Activated T-cell treated with anti-CD3 and anti-CD28 coated beads, Interleukin-2, amount 50 U/mL, for 1 hour (primary cell): ENCODE measurements around the gene UHRF2.
"Not testable (repeated sequence)": the region's sequence is repeated elsewhere in the genome, so short reads cannot be mapped to it uniquely, and the experiment has no call there.

Experiments used
- DNase-seq: peaks from one replicate; pipeline ENCODE4 v3.0.0-alpha.2; 2020

Gene UHRF2

DNA sequence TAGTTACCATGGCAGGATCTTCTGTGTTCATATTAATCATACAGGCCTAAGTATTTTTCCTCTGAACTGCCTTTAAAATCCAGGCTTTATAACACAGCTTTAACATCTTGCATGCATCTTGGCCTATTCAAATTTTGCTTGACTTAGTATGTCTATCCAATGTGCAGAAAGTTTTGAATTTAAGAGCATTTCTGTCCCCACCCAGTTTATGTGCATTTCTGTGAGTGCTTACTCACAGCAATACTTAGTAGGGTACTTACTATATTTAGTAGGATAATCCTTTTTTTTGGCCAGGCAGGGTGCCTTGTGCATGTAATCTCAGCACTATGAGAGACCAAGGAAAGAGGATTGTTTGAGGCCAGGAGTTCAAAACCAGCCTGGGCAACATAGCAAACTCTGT lies 18.0 kb downstream of the UHRF2 start:
- no peak for DNase-seq

DNA sequence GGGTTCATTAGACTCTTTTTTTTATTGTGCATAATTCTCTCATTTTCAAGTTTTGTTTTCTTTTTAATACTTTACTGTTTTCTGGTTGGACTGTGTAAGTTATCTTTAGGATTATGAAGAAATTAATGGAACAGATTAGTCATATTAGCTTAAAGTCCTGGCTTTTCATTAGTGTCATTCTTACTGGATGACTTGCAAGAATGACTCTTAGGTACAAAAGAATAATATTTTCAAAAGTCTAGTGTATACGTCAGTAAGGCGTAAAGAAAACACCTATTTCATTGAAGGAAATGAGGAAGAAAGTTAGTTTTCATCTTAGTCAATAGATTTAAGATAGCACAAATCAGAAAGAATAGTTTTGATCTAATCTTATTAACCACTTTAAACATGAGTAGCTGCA lies 20.4 kb downstream of the UHRF2 start:
- no peak for DNase-seq

DNA sequence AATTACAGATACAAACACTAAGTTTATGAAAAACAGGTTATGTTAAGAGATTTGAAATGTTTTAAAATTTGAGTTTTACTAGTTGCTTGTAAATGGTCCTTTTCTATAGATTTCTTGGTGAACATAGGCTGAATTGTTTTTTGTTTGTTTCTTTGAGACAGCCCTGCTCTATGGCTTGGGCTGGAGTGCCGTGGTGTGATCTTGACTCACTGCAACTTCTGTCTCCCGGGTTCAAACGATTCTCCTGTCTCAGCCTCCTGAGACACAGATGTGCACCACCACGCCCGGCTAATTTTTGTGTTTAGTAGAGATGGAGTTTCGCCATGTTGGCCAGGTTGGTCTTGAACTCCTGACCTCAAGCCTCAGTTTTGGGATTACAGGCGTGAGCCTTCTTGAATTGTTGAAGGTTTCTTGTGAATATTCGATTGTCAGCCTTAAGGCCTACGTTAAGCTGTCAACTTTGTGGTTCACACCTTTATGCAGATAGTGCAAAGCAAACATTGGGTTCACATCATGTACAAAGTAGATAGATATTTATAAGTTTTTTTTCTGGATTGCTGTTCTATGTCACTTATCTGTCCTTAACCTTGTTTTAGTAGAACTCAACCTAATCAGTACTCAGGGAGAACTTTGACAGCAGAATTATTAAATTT lies 26.2 kb downstream of the UHRF2 start:
- no peak for DNase-seq

DNA sequence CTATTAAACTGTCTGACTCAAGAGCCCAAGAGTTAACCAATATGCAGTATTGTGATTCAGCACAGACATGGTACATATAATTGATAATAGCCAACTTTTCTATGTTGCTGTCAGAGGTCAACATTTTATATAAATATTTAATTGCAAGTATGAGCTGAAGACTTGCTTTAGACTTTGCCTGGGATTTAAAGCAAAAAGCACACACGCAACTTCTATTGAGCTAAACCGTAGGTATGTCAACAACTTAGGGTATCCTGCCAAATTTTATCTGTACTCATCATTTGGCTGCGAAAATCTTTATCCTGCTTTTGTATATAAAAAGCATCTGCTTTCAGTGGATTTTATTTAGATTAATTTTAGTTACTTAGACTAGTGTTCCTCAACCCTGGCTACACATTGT lies 27.4 kb downstream of the UHRF2 start:
- no peak for DNase-seq

DNA sequence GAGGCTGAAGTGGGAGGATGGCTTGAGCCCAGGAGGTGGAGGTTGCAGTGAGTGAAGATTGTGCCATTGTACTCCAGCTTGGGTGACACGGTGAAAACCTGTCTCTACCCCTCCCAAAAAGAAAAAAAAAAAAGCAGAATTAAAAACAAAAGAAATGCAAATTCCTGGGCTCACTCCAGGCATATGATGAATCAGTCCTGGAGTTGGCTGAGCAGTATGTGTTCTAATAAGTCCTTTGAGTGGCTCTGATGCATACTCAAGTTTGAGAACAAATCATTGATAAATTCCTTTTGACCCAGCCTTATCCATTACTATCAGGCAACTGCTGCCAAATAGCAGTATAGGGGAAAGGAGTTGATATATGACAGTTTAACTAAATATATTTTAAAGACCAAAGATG lies 28.3 kb downstream of the UHRF2 start:
- DNase-seq = no peak

DNA sequence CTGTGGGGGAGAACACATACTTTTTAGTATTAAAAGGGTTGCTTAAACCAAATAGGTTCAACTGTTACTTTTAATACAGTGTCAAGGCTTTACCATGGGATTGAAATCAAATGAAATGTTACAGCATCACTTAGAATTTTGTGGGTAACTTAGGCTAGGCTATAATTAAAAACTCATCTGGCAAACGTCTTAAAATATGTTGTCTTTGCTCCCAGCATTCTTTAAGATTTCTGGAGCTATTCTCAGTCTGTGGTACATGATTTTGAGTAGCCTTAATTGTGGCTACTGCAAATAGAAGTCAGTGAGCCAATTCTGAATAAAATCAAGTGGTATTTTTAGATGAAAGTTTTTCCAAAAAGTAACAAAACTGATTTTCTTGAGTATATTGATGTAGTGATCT lies 30.7 kb downstream of the UHRF2 start:
- DNase-seq = no peak

DNA sequence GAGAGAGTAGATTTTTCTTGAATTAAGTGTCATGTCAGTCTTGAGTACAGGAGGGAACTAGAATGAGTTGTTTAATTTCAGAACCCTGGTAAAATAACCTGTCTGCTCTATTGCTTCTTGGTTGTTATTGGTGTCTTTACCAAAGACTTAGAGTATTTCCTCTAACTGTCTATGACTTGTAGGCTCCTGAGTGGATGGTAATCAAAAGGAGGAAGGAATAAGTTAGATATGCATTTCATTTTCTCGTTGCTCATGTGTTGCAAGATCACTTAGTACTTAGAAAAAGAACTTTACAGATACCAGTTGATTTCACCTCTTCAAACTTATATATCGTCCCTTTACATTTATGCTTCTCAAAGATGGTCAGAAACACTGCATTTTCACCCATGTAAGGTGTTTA lies 31.1 kb downstream of the UHRF2 start:
- no peak for DNase-seq

DNA sequence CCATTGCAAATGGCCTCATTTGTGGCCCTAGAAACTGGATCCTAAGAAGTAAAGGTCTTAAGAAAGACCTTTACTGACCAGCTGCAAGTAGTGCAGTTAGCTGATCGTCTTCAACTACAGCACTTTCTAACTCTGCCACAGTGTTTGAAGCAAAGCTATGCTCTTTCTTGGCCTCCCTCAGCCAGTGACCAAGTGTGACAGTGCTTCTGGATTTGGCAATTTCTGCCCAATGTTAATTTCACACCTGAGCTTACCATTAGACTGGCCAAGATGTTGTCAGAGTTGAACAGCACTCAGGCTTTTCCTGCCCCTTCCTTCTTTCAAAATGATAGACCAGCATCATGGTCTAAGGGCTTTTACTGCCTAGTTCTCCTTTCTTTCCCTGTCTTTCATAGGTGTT lies 36.1 kb downstream of the UHRF2 start:
- DNase-seq = no peak

DNA sequence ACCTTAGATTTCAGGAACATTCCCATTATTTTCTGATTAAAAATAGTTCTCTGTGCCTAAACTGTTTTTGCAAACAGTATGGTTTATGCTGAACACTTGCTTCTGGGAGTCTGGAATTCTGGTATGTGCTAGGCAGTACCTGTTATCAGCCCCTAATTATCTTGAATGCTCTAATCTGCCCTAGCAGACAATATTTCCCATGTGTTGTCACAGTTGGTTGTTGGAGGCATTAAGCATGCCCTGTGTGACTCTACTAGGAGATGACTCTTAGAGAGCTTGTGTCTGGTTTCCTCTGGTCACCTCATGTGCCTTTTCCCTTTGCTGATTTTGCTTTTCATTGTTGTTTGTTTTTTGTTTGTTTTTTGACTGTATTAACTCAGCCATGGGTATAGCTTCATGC lies 36.6 kb downstream of the UHRF2 start:
- no peak for DNase-seq

DNA sequence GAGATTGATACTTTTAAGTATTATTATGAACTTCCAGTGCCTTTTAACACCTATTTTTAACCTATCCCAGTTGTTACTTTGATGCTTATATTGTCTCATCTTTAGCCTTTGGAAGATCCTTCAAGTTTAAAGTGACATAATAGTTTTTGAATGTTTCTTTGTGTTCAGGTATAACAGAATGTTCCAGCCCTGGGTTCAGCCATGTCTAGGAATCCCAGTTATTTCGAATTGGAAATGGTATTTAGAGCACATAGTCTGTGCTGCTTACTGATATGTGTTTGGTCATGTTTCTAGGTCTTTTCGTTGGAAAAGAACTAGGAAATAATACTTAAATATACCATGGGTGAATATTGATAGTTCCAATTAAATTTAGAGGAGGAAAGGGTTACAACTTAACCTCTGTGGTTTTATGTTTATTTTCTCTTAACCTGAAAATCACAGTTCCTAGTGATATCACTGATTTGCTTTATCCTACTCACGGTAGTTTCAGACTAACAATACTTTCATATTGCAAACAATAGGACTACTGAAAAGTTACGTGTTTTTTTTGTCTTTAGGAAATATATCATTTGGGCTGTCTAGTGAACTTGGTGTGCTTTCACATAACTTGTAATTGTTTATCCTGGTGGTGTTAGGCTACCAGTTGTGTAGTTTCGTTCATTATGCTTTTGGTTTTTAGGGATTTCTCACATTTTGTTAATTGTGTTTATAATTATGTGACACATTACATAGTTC lies 37.8 kb downstream of the UHRF2 start:
- DNase-seq = no peak

DNA sequence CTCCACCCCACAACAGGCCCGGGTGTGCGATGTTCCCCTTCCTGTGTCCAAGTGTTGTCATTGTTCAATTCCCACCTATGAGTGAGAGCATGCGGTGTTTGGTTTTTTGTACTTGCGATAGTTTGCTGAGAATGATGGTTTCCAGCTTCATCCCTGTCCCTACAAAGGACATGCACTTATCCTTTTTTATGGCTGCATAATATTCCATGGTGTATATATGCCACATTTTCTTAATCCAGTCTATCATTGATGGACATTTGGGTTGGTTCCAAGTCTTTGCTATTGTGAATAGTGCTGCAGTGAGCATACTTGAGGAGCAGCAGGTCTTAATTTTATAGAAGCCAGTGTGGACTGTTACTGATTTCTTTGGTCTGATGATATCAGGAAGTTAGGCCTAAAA lies 42.3 kb downstream of the UHRF2 start:
- not testable (repeated sequence) for DNase-seq

DNA sequence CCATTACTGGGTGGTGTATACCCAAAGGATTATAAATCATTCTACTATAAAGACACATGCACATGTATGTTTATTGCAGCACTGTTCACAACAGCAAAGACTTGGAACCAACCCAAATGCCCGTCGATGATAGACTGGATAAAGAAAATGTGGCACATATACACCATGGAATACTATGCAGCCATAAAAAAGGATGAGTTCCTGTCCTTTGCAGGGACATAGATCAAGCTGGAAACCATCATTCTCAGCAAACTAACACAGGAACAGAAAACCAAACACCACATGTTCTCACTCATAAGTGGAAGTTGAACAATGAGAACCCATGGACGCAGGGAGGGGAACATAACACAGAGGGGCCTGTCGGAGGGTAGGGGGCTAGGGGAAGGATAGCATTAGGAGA lies 45.7 kb downstream of the UHRF2 start:
- DNase-seq = not testable (repeated sequence)

DNA sequence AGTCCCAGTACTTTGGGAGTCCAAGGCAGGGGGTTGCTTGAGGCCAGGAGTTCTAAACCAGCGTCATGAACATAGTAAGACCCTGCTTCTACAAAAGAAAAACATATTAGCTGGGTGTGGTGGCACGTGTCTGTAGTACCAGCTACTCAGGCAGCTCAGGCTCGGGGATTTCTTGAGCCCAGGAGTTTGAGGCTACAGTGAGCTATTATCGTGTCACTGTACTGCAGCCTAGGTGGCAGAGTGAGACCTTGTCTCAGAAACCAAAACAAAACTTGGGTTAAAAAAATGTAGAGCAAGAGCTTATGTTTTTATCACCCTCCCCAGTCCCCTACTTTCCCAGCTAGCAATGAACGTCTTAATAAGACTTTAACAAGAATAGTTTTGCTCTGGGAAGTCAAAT lies 46.7 kb downstream of the UHRF2 start:
- no peak for DNase-seq

DNA sequence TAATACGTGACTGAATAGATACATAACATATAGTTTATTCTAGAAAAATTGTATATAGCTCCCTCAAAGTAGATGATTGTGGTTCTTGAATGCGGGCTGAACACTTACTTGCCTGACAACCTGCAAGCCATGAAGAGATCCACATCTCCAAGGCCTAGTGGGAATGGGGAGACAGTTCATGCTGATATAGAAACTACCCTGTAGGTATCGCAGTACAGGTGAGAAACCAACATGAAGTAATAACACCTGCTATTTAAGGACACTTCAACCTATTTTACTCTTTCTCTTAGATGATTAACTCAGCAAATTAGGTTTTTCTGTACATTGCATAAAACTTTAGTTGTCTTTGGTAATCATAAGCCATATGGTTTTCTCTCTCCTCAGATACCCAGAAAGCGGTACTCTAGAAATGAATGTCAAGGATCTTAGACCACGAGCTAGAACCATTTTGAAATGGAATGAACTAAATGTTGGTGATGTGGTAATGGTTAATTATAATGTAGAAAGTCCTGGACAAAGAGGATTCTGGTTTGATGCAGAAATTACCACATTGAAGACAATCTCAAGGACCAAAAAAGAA lies 47.3 kb downstream of the UHRF2 start:
- DNase-seq = no peak

DNA sequence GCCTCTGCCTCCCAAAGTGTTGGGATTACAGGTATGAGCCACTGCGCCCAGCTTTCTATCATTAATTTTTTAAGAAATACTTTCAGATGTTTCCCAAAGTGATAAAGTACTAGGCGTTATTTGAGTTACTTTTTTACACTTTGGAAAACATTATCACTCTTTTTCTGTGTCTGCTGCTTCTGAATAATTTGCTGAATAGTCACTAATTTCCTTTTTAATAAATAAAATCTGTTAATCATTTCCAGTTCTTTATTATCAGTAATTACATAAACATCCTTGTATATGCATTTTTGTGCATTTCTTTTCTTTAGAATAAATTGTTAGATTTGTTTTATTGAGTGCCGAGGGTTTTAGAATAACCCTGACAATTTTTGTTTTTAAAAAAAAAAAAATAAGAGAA lies 48.6 kb downstream of the UHRF2 start:
- no peak for DNase-seq

DNA sequence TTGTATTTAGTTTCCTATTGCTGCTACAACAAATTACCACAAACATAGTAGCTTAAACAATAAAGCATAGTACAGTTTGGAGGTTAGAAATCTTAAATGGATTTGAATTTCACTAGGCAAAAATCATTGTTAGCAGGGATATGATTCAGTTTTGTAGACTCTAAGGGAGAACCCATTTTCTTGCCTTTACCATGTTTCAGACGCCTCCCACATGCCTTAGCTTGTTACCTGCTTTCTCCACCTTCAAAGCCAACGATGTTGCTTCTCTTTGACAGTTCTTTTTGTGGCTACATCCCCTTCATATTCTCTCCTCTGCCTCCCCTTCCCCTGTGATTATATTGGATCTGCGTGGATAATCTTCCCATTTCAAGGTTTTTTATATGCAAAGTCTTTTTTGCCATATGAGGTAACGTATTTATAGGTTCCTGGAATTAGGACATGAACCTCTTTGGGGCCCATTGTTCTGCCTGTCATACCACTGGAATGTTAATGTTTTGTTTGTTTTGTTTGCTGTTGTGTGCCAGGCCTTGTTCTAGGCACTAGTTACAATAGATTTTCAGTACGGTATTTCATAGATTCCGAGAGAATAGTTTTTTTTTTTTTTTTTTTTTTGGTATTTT lies 54.1 kb downstream of the UHRF2 start:
- no peak for DNase-seq

DNA sequence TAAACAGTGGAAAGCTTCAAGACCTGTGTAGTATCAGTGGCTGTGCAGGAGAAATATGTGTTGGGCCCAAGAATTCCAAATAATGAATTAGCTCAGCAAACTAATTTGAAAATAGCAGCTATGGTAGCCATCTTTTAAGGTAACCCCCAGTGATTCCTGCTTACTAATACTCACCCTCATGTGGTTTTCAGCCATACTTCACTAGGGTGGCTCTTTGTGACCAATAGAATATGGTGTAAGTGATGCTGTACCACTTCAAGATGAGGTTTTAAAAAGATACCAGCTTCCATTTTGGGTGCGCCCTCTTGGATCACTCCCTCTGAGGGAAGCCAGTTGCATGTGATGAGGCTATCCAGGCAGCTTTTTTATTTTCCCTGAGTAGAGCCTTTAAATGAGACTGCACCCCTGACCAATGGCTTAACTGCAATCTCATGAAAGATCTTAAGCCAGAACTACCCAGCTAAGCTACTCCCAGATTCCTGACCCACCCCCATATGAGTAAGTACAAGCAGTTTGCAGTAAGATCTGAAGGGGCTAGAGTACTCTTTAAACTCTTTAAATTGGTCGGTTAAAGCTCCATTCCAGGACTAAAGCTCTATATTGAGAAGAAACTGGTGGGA lies 58.3 kb downstream of the UHRF2 start:
- no peak for DNase-seq

DNA sequence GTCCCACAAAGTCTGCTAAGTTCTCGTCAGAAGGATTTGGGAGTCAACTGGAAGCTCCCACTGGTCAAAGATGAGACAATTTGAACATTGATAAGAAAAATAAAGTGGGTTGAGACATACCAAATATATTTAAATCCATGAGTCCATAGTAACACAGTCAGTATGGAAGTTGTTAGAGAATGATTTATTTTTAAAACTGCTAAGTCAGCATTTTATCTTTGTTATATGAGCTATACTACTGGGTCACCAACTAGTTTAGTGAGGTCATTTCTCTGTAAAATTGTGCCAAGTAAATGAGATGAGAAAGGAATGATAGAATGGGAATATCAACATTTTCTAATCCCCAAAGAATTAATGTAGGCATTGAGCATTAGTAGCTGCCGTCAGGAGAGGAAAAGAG lies 60.2 kb downstream of the UHRF2 start:
- no peak for DNase-seq

DNA sequence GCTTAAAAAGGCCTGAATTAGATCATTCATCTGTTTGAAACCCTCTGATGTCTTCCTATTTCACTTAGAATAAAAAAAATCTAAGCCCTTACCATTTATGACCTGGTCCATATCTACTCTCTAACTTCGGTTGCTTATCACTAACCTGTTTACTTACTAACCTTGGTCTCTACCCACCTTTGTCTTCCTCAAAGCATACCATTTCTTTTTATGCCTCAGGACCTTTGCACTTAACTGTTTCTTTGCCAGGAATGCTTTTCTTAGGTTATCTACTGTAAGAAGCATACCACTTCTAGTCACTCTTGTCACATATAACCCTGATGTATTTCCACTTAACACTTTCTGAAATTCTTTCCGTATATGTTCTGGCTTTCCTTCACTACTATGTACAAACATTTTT lies 67.0 kb downstream of the UHRF2 start:
- DNase-seq = no peak

DNA sequence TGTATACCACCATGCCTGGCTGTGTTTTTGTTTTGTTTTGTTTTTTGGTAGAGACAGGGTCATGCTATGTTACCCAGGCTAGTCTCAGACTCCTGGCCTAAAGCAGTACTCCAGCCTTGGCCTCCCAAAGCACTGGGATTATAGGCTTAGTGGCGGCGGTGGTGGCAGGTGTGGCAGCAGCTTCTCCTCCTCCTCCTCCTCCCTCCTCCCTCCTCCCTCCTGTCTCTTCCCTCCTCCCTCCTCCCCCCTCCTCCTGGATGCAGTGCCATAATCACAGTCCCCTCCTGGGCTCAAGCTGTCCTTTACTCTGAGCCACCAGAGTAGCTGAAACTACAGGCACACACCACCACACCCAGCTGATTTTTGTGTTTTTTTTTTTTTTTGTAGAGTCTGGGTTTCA lies 71.2 kb downstream of the UHRF2 start:
- no peak for DNase-seq

DNA sequence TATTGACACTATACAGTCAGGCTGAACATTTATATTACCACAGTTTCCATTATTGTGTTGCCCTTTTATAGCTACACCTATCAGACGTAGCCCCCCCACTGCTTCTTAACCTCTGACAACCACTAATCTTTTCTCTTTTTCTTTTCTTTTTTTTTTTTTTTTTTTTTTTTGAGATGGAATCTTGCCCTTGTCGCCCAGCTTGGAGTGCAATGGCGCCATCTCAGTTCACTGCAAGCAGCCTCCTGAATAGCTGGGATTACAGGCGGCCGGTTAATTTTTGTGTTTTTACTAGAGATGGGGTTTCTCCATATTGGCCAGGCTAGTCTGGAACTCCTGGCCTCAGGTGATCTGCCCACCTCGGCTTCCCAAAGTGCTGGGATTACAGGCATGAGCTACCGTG lies 75.4 kb downstream of the UHRF2 start:
- no peak for DNase-seq

DNA sequence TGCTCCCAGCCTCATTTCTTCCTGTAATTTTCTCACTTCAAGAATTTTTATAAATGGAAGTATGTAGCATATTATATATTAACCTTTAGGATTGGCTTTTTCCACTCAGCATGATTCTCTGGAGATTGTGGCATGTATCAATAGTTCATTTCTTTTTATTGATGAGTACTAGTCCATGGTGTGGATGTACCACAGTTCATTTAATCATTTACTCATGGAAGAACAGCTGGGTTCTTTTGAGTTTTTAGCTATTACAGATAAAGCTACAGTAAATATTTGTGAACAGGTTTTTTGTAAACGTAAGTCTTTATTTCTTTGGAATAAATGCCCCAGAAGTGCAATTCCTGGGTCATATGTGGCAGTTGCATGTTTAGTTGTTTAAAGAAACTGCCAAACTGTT lies 76.1 kb downstream of the UHRF2 start:
- DNase-seq = no peak

DNA sequence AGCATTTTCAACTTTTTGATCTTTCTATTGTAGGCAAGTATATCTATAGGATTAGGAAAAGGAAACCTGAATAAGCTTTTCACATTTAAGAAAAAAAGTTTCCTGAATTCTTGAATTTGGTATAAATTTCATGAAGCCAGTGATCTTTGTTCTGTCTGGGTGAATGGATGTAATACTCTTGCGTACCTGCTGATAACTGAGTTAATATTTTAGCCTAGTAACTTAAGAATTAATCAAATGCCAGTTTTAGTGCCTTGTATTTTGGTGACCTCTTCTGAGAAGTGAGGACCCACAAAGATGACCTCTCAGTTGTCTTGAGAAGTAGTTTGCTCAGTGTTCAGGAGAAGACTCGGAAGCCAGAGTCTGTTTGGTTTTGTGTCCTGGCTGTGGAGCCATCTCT lies 77.9 kb downstream of the UHRF2 start:
- no peak for DNase-seq

DNA sequence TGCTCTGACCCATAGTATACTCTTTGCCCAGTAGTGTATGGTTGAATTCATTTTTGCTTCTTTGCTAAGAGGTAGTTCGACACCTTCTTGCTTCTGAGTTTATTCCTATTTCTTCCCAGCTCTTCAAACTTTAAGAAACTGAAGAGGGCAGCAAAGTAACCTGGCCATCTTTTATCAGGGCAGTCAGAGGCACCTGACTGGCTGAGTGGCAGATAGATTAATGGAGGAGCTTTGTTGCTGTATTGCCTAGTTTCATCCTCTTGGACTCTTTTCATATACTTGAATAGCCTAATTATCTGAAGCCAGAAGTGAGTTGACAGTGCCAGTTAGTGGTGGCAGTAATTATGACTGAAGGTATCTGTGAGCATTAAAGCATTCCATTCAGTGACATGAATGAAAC lies 82.5 kb downstream of the UHRF2 start:
- DNase-seq = no peak
